CD14-positive monocyte (primary cell): ENCODE data around the gene LFNG. TPM values are rescaled to one million over a fixed set of nuclear protein-coding genes. Genes with fewer than 3 reads are reported as not detected.
A peak's percentile ranks its signal among the peaks of the same experiment; 100 is the strongest.

ENCODE experiments used
- DNase-seq, 3 donors: peaks; one replicate each; pipeline ENCODE4 v3.0.0-alpha.2; 2011 to 2022
- H2AFZ ChIP-seq: 2 replicates; pipeline ENCODE4 v1.6.0; 2012; ENCODE audit warnings: mild to moderate bottlenecking, low read depth, low read length, inconsistent platforms; ENCODE audit not compliant: insufficient read depth, poor library complexity, severe bottlenecking
- H3K27ac ChIP-seq, 2 donors: 1 replicate in 1 of 2; 2 replicates in 1 of 2; pipeline ENCODE4 v1.5.1; 2012 to 2013; ENCODE audit warnings: low read length in 2 of 2, control low read depth in 1 of 2, inconsistent platforms in 1 of 2, low read depth in 1 of 2, mild to moderate bottlenecking in 1 of 2
- H3K27me3 ChIP-seq, 2 donors: one replicate each; pipeline versions ENCODE4 v1.6.0 to v1.6.1; 2011 to 2013; ENCODE audit warnings: low read length in 2 of 2; ENCODE audit not compliant: control insufficient read depth in 2 of 2, insufficient read depth in 2 of 2
- H3K36me3 ChIP-seq, 2 donors: replicated peaks in 1 of 2; 1 replicate in 1 of 2; 2 replicates in 1 of 2; pipeline versions ENCODE4 v1.5.1 to v1.6.1; 2012 to 2013; ENCODE audit warnings: low read length in 2 of 2, control low read depth in 1 of 2, inconsistent platforms in 1 of 2, mild to moderate bottlenecking in 1 of 2; ENCODE audit not compliant: insufficient read depth in 2 of 2, control insufficient read depth in 1 of 2
- H3K4me1 ChIP-seq, 2 donors: 1 replicate in 1 of 2; 2 replicates in 1 of 2; pipeline versions ENCODE4 v1.5.1 to v1.6.1; 2012 to 2013; ENCODE audit warnings: low read length in 2 of 2, control low read depth in 1 of 2, inconsistent platforms in 1 of 2, mild to moderate bottlenecking in 1 of 2, moderate library complexity in 1 of 2; ENCODE audit not compliant: insufficient read depth in 2 of 2, control insufficient read depth in 1 of 2
- H3K4me2 ChIP-seq: replicated peaks from 2 replicates; pipeline ENCODE3; 2012; ENCODE audit warnings: low read length, moderate library complexity, mild to moderate bottlenecking; ENCODE audit not compliant: poor library complexity, severe bottlenecking; ENCODE audit errors: extremely low read depth
- H3K4me3 ChIP-seq, 3 experiments: fragments of 200-600 bp in 1 of 3; sonication (generic) in 1 of 3; replicated peaks in 1 of 3; 1 replicate in 2 of 3; 2 replicates in 1 of 3; pipeline ENCODE4 v1.5.1; 2011 to 2013; ENCODE audit warnings: low read length in 3 of 3, mild to moderate bottlenecking in 3 of 3, control low read depth in 2 of 3, low read depth in 2 of 3, inconsistent platforms in 1 of 3, moderate library complexity in 1 of 3
- H3K79me2 ChIP-seq: 2 replicates; pipeline ENCODE4 v1.6.0; 2012; ENCODE audit warnings: mild to moderate bottlenecking, control low read depth, inconsistent platforms, low read length, moderate library complexity; ENCODE audit not compliant: insufficient read depth
- H3K9ac ChIP-seq: 2 replicates; pipeline ENCODE4 v1.6.0; 2017; ENCODE audit warnings: low read length, mild to moderate bottlenecking; ENCODE audit not compliant: insufficient read depth, poor library complexity, severe bottlenecking
- H3K9me3 ChIP-seq, 2 donors: replicated peaks in 1 of 2; 1 replicate in 1 of 2; 2 replicates in 1 of 2; pipeline versions ENCODE4 v1.5.1 to v1.6.1; 2012 to 2013; ENCODE audit warnings: low read length in 2 of 2, control low read depth in 1 of 2; ENCODE audit not compliant: control insufficient read depth in 1 of 2, insufficient read depth in 1 of 2
- H4K20me1 ChIP-seq: 2 replicates; pipeline ENCODE4 v1.6.0; 2012; ENCODE audit warnings: mild to moderate bottlenecking, low read length, control low read depth, moderate library complexity; ENCODE audit not compliant: insufficient read depth
- H3K27ac Mint-ChIP-seq, 7 donors: one replicate each; pipeline ENCODE4 v1.8.0; 2020; ENCODE audit warnings: mild to moderate bottlenecking in 7 of 7, mixed read lengths in 7 of 7, moderate library complexity in 6 of 7, inconsistent platforms in 2 of 7
- H3K27me3 Mint-ChIP-seq, 3 donors: one replicate each; pipeline ENCODE4 v1.8.0; 2021 to 2022; ENCODE audit warnings: low read depth in 3 of 3, mild to moderate bottlenecking in 3 of 3, mixed read lengths in 3 of 3, moderate library complexity in 3 of 3, inconsistent platforms in 1 of 3
- H3K36me3 Mint-ChIP-seq, 2 donors: one replicate each; pipeline ENCODE4 v1.8.0; 2020; ENCODE audit warnings: mixed read lengths in 2 of 2, inconsistent platforms in 1 of 2, mild to moderate bottlenecking in 1 of 2
- H3K4me1 Mint-ChIP-seq: one replicate; pipeline ENCODE4 v1.8.0; 2020; ENCODE audit warnings: mild to moderate bottlenecking, mixed read lengths
- H3K4me3 Mint-ChIP-seq, 2 donors: one replicate each; pipeline ENCODE4 v1.8.0; 2020; ENCODE audit warnings: mild to moderate bottlenecking in 2 of 2, mixed read lengths in 2 of 2, moderate library complexity in 1 of 2
- H3K9me3 Mint-ChIP-seq, 7 donors: one replicate each; pipeline ENCODE4 v1.8.0; 2020 to 2022; ENCODE audit warnings: mixed read lengths in 7 of 7, mild to moderate bottlenecking in 6 of 7, moderate library complexity in 6 of 7, inconsistent platforms in 2 of 7
- WGBS: methylation state at CpG from one replicate; pipeline ENCODE4 v1.1.5; 2013; ENCODE audit warnings: missing lambda C conversion rate; ENCODE audit not compliant: insufficient coverage; 5-methylcytosine and 5-hydroxymethylcytosine counted together
- intact Hi-C, 2 donors: fragments of 100-400 bp; cut with micrococcal nuclease; formaldehyde crosslinking; loops; one replicate each; pipeline versions ENCODE4 v1.15.0 to v1.15.1; 2023
- polyA plus RNA-seq, 3 donors: library from polyadenylated mRNA; depleted of rRNA in 1 of 3; unstranded in 2 of 3; stranded (reverse) in 1 of 3; fragments of 300-500 nt in 2 of 3; fragments of >200 nt in 1 of 3; fragmentation: Illumina TruSeq in 2 of 3; gene quantifications; 1 replicate in 2 of 3; 2 replicates in 1 of 3; pipeline ENCODE4 v1.2.3, GENCODE V29; 2012 to 2021
- TF ChIP-seq, protein P1 (sequence below): fragments of 200-600 bp; IDR thresholded peaks from one replicate; pipeline ENCODE4 v1.8.0; 2022; ENCODE audit warnings: antibody characterized with exemption, mild to moderate bottlenecking

Gene LFNG
- polyA plus RNA-seq, 3 donors: 1.9 to 121 (median 2.2) TPM

DNA sequence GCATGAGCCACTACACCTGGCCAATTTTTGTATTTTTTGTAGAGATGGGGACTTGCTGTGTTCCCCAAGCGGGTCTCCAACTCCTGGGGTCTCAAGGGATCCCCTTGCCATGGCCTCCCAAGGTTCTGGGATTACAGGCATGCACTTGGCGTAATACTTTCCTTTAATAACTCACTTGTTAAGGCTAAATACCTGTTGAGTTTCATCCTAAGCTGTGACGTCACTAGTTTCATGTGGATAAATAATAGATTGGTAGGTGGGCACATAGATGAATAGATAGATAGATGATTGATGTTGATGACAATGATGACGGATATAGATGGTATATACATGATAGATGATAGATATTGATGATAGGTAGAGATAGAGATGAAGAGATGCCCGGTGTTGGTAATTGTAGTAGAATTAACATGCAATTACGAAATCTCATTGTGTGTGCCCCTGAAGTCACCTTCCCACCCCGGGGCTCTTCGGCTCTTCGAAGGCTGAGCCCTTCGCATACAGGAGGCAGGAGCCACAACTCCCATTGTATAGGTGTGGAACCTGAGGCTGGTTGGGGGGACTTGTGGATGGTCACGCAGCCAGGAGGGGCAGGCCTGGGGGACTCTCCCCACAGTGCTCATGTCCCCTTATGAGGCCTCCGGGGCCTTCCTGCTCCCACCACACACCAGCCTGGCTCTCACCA lies 45.9 kb upstream of the LFNG start:
- peak in 1 of 3 donors; percentile 3 for DNase-seq
- no peaks in the 10 kb centered on the region for H4K20me1 ChIP-seq
- H3K9ac ChIP-seq: no peak overlapping the region
- Mint-ChIP-seq H3K27me3 (peaks cover 13 to 32% (median 17%) of the 10 kb centered on the region in 3 donors), H3K27ac (no peak overlapping the region), H3K36me3 (no peaks in the 10 kb centered on the region), H3K4me3 (no peak overlapping the region), H3K4me1 (peaks cover 37% of the 10 kb centered on the region), H3K9me3 (peaks cover 0 to 3% (median 0%) of the 10 kb centered on the region in 7 donors)
- H3K4me2 ChIP-seq: no peak overlapping the region
- TF ChIP-seq, protein P1, sequence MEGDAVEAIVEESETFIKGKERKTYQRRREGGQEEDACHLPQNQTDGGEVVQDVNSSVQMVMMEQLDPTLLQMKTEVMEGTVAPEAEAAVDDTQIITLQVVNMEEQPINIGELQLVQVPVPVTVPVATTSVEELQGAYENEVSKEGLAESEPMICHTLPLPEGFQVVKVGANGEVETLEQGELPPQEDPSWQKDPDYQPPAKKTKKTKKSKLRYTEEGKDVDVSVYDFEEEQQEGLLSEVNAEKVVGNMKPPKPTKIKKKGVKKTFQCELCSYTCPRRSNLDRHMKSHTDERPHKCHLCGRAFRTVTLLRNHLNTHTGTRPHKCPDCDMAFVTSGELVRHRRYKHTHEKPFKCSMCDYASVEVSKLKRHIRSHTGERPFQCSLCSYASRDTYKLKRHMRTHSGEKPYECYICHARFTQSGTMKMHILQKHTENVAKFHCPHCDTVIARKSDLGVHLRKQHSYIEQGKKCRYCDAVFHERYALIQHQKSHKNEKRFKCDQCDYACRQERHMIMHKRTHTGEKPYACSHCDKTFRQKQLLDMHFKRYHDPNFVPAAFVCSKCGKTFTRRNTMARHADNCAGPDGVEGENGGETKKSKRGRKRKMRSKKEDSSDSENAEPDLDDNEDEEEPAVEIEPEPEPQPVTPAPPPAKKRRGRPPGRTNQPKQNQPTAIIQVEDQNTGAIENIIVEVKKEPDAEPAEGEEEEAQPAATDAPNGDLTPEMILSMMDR: no peak
- peaks cover 34 to 44% of the 10 kb centered on the region in 2 donors for H3K4me1 ChIP-seq
- intact Hi-C loops: loop anchor here (10.0 kb wide), 2 partner anchors 81 to 91 kb away; partner anchors contain the start of genes BRAT1 (in 1 of the 2) and IQCE (in 1 of the 2)
- 79% methylated on average over 2 of the region's 12 CpGs for WGBS
- H3K4me3 ChIP-seq: no peak overlapping the region
- H3K27me3 ChIP-seq: peaks cover 0 to 8% of the 10 kb centered on the region in 2 donors
- no peak overlapping the region for H2AFZ ChIP-seq
- H3K36me3 ChIP-seq: no peaks in the 10 kb centered on the region
- H3K9me3 ChIP-seq: no peaks in the 10 kb centered on the region
- H3K27ac ChIP-seq: no peak overlapping the region
- H3K79me2 ChIP-seq: no peaks in the 10 kb centered on the region

DNA sequence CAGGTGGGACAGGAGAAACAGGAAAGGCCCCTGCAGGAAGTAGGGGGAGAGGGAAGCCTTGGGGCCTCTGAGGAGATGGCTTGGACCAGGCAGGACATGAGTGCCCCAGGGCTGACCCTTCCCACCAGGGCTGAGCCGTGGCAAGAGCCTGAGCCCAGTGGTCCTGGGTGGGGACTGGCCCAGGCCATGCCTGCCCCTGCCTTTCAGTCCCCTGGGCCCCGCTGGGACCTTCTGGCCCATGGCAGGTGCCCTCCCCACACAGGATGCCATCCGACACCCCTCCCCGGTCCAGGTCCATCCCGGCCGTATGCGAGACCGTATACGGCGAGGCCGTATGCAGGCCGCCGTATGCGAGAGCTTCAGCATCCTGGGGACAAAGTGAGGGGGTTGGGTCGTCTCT lies 45.4 kb upstream of the LFNG start:
- Histone ChIP-seq H3K36me3 (no peaks in the 10 kb centered on the region), H3K4me2 (no peak overlapping the region), H3K27me3 (peaks cover 0 to 10% of the 10 kb centered on the region in 2 donors), H3K9ac (no peak overlapping the region), H3K27ac (no peak overlapping the region), H3K79me2 (no peaks in the 10 kb centered on the region), H3K9me3 (no peaks in the 10 kb centered on the region), H2AFZ (no peak overlapping the region), H4K20me1 (no peaks in the 10 kb centered on the region), H3K4me3 (no peak overlapping the region), H3K4me1 (peaks cover 28 to 39% of the 10 kb centered on the region in 2 donors)
- H3K27ac Mint-ChIP-seq: no peak overlapping the region
- TF ChIP-seq, protein P1: no peak
- H3K4me3 Mint-ChIP-seq: no peak overlapping the region
- H3K27me3 Mint-ChIP-seq: peaks cover 13 to 38% (median 17%) of the 10 kb centered on the region in 3 donors
- WGBS: 88% methylated on average over 12 of the region's 15 CpGs
- intact Hi-C loops: loop anchor here (10.0 kb wide), 2 partner anchors 81 to 91 kb away; partner anchors contain the start of genes BRAT1 (in 1 of the 2) and IQCE (in 1 of the 2)
- DNase-seq: no peak
- peaks cover 36% of the 10 kb centered on the region for H3K4me1 Mint-ChIP-seq
- H3K36me3 Mint-ChIP-seq: no peaks in the 10 kb centered on the region
- peaks cover 0 to 3% (median 0%) of the 10 kb centered on the region in 7 donors for H3K9me3 Mint-ChIP-seq
